PC-3 (cell line): ENCODE measurements around the gene MMP3. TPM values are rescaled to one million over a fixed set of nuclear protein-coding genes. Genes with fewer than 3 reads are reported as not detected.

Experiments used
- ATAC-seq: fragments of 200-7000 bp; cut with Tn5 transposase; 2 replicates; pipeline ENCODE4 v1.9.1; 2020; ENCODE audit warnings: mild to moderate bottlenecking, moderate library complexity
- BruUV-seq: library from RNA; stranded (reverse); fragments of 400-500 nt; replicated peaks from 2 replicates; lab custom pipeline; 2021; lab: Mats Ljungman, UMichigan
- CTCF ChIA-PET: fragments of 300-600 bp; sonication (Branson Sonifier 250); formaldehyde crosslinking; loops from one replicate; lab custom pipeline; 2022; ENCODE audit warnings: antibody characterized with exemption; lab: Charles Lee
- POLR2A ChIA-PET: fragments of 300-600 bp; sonication (Branson Sonifier 250); formaldehyde crosslinking; loops from one replicate; lab custom pipeline; 2022; ENCODE audit warnings: antibody characterized with exemption; ENCODE audit not compliant: unreplicated experiment; lab: Charles Lee
- DNase-seq: peaks from one replicate; pipeline ENCODE4 v3.0.0-alpha.2; 2015
- H2AFZ ChIP-seq: fragments of 300-600 bp; sonication (generic); 2 replicates; pipeline ENCODE4 v1.6.0; 2016; ENCODE audit warnings: antibody characterized with exemption, low read length
- H3F3A ChIP-seq: fragments of 300-600 bp; sonication (generic); one replicate; pipeline ENCODE4 v1.6.0; 2017; ENCODE audit warnings: antibody characterized with exemption, low read length, control low read depth, mild to moderate bottlenecking; ENCODE audit not compliant: unreplicated experiment
- H3K27ac ChIP-seq: fragments of 300-600 bp; sonication (generic); 2 replicates; pipeline ENCODE4 v1.5.1; 2016; ENCODE audit warnings: mild to moderate bottlenecking, low read length
- H3K27me3 ChIP-seq: fragments of 300-600 bp; sonication (generic); 2 replicates; pipeline ENCODE4 v1.6.1; 2016; ENCODE audit warnings: low read length, mixed read lengths
- H3K36me3 ChIP-seq: fragments of 300-600 bp; sonication (generic); 2 replicates; pipeline ENCODE4 v1.6.1; 2016; ENCODE audit warnings: low read depth, mixed run types, low read length, mixed read lengths
- H3K4me1 ChIP-seq: fragments of 300-600 bp; sonication (generic); 2 replicates; pipeline ENCODE4 v1.5.1; 2016; ENCODE audit warnings: low read length; ENCODE audit not compliant: insufficient read depth
- H3K4me2 ChIP-seq: fragments of 300-600 bp; sonication (generic); 2 replicates; pipeline ENCODE4 v1.6.0; 2016; ENCODE audit warnings: low read length
- H3K4me3 ChIP-seq: fragments of 300-600 bp; sonication (generic); 2 replicates; pipeline ENCODE4 v1.5.1; 2016; ENCODE audit warnings: mild to moderate bottlenecking, low read length, mixed read lengths
- H3K79me2 ChIP-seq: fragments of 300-600 bp; sonication (generic); 2 replicates; pipeline ENCODE4 v1.6.1; 2017; ENCODE audit warnings: low read length, mixed read lengths
- H3K9ac ChIP-seq: fragments of 300-600 bp; sonication (generic); 2 replicates; pipeline ENCODE4 v1.6.0; 2016; ENCODE audit warnings: mild to moderate bottlenecking, low read length
- H3K9me2 ChIP-seq: fragments of 300-600 bp; sonication (generic); replicated peaks from 2 replicates; pipeline ENCODE4 v1.6.1; 2016; ENCODE audit warnings: mixed run types, low read length, mixed read lengths
- H3K9me3 ChIP-seq: fragments of 300-600 bp; sonication (generic); 2 replicates; pipeline ENCODE4 v1.6.1; 2016; ENCODE audit warnings: low read length, mixed read lengths
- H4K20me1 ChIP-seq: fragments of 300-600 bp; sonication (generic); 2 replicates; pipeline ENCODE4 v1.6.1; 2016; ENCODE audit warnings: low read length, mixed read lengths
- CTCF ChIP-seq: fragments of 300-600 bp; sonication (generic); conservative IDR thresholded peaks from 2 replicates; pipeline ENCODE4 v1.5.1; 2017; ENCODE audit warnings: antibody characterized with exemption, low read depth, mild to moderate bottlenecking, low read length
- EZH2 ChIP-seq: fragments of 300-600 bp; sonication (generic); IDR thresholded peaks from one replicate; pipeline ENCODE4 v1.6.1; 2017; ENCODE audit warnings: antibody characterized with exemption, mild to moderate bottlenecking, low read length; ENCODE audit not compliant: unreplicated experiment
- EZH2phosphoT487 ChIP-seq: fragments of 300-600 bp; sonication (generic); IDR thresholded peaks from 2 replicates; pipeline ENCODE4 v1.6.1; 2018; ENCODE audit warnings: mild to moderate bottlenecking, antibody characterized with exemption, low read length, borderline replicate concordance
- intact Hi-C: fragments of 100-400 bp; cut with micrococcal nuclease; formaldehyde crosslinking; loops from 2 replicates; pipeline ENCODE4 v1.9.0; 2023
- total RNA-seq: library from RNA; depleted of rRNA; stranded (reverse); fragments of >200 nt; gene quantifications from 2 replicates; pipeline ENCODE4 v1.2.3, GENCODE V29; 2014

The MMP3 gene
- total RNA-seq, 1 experiment from 2014 or later = not detected

GRCh38 chr11:102800767-102801166, 42.6 kb downstream of the MMP3 start:
- no TSS peak for BruUV-seq

GRCh38 chr11:102799681-102800340, 43.6 kb downstream of the MMP3 start:
- Histone ChIP-seq H3K9ac (no peak overlapping the region), H4K20me1 (no peaks in the 10 kb centered on the region), H3K36me3 (no peaks in the 10 kb centered on the region), H3K4me3 (no peak overlapping the region), H3K4me2 (no peak overlapping the region), H3K4me1 (peaks cover 25% of the 10 kb centered on the region), H3K9me2 (no peaks in the 10 kb centered on the region), H2AFZ (no peak overlapping the region), H3K27me3 (no peaks in the 10 kb centered on the region), H3K79me2 (no peaks in the 10 kb centered on the region), H3K27ac (no peak overlapping the region), H3F3A (peaks cover 4% of the 10 kb centered on the region), H3K9me3 (no peaks in the 10 kb centered on the region)
- no TSS peak for BruUV-seq
- intact Hi-C loops = loop anchor here (5.0 kb wide), 1 partner anchor 38 kb away; no protein-coding TSS in a partner anchor
- ATAC-seq (no peak), DNase-seq (no peak)
- ChIA-PET POLR2A (no interaction called here), CTCF (no interaction called here)
- TF ChIP-seq EZH2 = no peak
- TF ChIP-seq EZH2phosphoT487 = no peak

More at GRCh38 chr11:102800767-102801166, 42.6 kb downstream of the MMP3 start:
- no peak overlapping the region for H3K4me3 ChIP-seq
- DNase-seq = no peak
- H3K27me3 ChIP-seq = no peaks in the 10 kb centered on the region
- ATAC-seq = no peak
- ChIA-PET POLR2A (no interaction called here), CTCF (no interaction called here)
- H3K79me2 ChIP-seq = no peaks in the 10 kb centered on the region
- TF ChIP-seq EZH2phosphoT487 (no peak), CTCF (no peak), EZH2 (no peak)
- no peaks in the 10 kb centered on the region for H3K9me3 ChIP-seq
- H2AFZ ChIP-seq = no peak overlapping the region
- H3K36me3 ChIP-seq = no peaks in the 10 kb centered on the region
- H3K27ac ChIP-seq = no peak overlapping the region
- no peaks in the 10 kb centered on the region for H3K9me2 ChIP-seq
- H3K4me2 ChIP-seq = no peak overlapping the region
- H3F3A ChIP-seq = peaks cover 4% of the 10 kb centered on the region
- intact Hi-C loops = no loop called here
- H3K4me1 ChIP-seq = peaks cover 25% of the 10 kb centered on the region
- H3K9ac ChIP-seq = no peak overlapping the region
- H4K20me1 ChIP-seq = no peaks in the 10 kb centered on the region

GRCh38 chr11:102798012-102798746, 45.2 kb downstream of the MMP3 start, which contains the start of gene MMP1:
TSS of gene MMP1 (minus strand) at chr11:102798160. CDS start at chr11:102798092, 68 bp downstream.
- TF ChIP-seq EZH2phosphoT487 (no peak), CTCF (no peak), EZH2 (no peak)
- Histone ChIP-seq H3K4me2 (peak within 1 kb of the TSS; percentile 45), H3K27ac (peak within 1 kb of the TSS; percentile 66), H3F3A (peaks cover 4% of the 10 kb centered on the region), H3K27me3 (no peaks in the 10 kb centered on the region), H3K36me3 (no peaks in the 10 kb centered on the region), H3K4me3 (no peak within 1 kb of the TSS), H3K9me3 (no peaks in the 10 kb centered on the region), H3K79me2 (no peaks in the 10 kb centered on the region), H4K20me1 (no peaks in the 10 kb centered on the region), H3K9me2 (no peaks in the 10 kb centered on the region), H2AFZ (no peak within 1 kb of the TSS), H3K9ac (peak within 1 kb of the TSS; percentile 2; the same call in 1 of the 2 replicates), H3K4me1 (peaks cover 33% of the 10 kb centered on the region)
- intact Hi-C loops = loop anchor here (1.0 to 5.0 kb wide), 2 partner anchors 15 to 36 kb away; no protein-coding TSS in a partner anchor
- POLR2A ChIA-PET = interaction anchor here (0.6 kb wide), 1 partner anchor 150 kb away, joined by 3 read pairs; no protein-coding TSS in a partner anchor
- DNase-seq = peak; percentile 98
- CTCF ChIA-PET = interaction anchor here (0.7 to 1.1 kb wide), 2 partner anchors 143 to 151 kb away, joined by 4 to 5 read pairs; no protein-coding TSS in a partner anchor
- BruUV-seq = no TSS peak
- peak; percentile 89 for ATAC-seq
